22Rv1 (cell line): ENCODE results near the gene ELF4.

Source experiments
- ZFX ChIP-seq: fragments of 450-650 bp; IDR thresholded peaks from 2 replicates; pipeline ENCODE4 v1.6.1; 2017; ENCODE audit warnings: antibody characterized with exemption, borderline replicate concordance
- TF ChIP-seq, protein P1 (sequence below): fragments of 450-650 bp; IDR thresholded peaks from 2 replicates; pipeline ENCODE4 v1.5.1; 2017; ENCODE audit warnings: mild to moderate bottlenecking

GRCh38 chrX:130048686-130049222 is 61.5 kb downstream of the ELF4 start:
- TF ChIP-seq, protein P1, sequence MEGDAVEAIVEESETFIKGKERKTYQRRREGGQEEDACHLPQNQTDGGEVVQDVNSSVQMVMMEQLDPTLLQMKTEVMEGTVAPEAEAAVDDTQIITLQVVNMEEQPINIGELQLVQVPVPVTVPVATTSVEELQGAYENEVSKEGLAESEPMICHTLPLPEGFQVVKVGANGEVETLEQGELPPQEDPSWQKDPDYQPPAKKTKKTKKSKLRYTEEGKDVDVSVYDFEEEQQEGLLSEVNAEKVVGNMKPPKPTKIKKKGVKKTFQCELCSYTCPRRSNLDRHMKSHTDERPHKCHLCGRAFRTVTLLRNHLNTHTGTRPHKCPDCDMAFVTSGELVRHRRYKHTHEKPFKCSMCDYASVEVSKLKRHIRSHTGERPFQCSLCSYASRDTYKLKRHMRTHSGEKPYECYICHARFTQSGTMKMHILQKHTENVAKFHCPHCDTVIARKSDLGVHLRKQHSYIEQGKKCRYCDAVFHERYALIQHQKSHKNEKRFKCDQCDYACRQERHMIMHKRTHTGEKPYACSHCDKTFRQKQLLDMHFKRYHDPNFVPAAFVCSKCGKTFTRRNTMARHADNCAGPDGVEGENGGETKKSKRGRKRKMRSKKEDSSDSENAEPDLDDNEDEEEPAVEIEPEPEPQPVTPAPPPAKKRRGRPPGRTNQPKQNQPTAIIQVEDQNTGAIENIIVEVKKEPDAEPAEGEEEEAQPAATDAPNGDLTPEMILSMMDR: no peak
- no peak for TF ChIP-seq ZFX
